B cell (primary cell): Measurements from ENCODE around the gene CBLIF. TPM values are rescaled to one million over a fixed set of nuclear protein-coding genes. Genes with fewer than 3 reads are reported as not detected.
"Not testable (repeated sequence)": the region's sequence is repeated elsewhere in the genome, so short reads cannot be mapped to it uniquely, and the experiment has no call there.

Experiments used
- ATAC-seq: fragments of 200-7000 bp; cut with Tn5 transposase; one replicate; pipeline ENCODE4 v1.10.0; 2021; ENCODE audit warnings: low read depth, mild to moderate bottlenecking, moderate number of reproducible peaks, moderate library complexity
- CTCF ChIA-PET: fragments of 350-600 bp; sonication (Branson Sonifier 250); formaldehyde crosslinking; loops from one replicate; lab custom pipeline; 2021; ENCODE audit warnings: antibody characterized with exemption, inconsistent platforms; lab: Charles Lee
- POLR2A ChIA-PET: fragments of 350-600 bp; sonication (Branson Sonifier 250); formaldehyde crosslinking; loops from one replicate; lab custom pipeline; 2021; ENCODE audit warnings: antibody characterized with exemption; lab: Charles Lee
- DNase-seq: peaks from one replicate; pipeline ENCODE4 v3.0.0; 2013
- H2AFZ ChIP-seq: 2 replicates; pipeline ENCODE4 v1.6.1; 2012; ENCODE audit warnings: mild to moderate bottlenecking, low read depth, low read length; ENCODE audit not compliant: insufficient read depth, poor library complexity, severe bottlenecking
- H3K27ac ChIP-seq, 2 donors: 1 replicate in 1 of 2; 2 replicates in 1 of 2; pipeline ENCODE4 v1.5.1; 2012 to 2013; ENCODE audit warnings: low read length in 2 of 2, mild to moderate bottlenecking in 2 of 2, moderate library complexity in 1 of 2
- H3K27me3 ChIP-seq, 4 experiments: fragments of 200-600 bp in 1 of 4; sonication (generic) in 1 of 4; replicated peaks in 1 of 4; 1 replicate in 2 of 4; 2 replicates in 2 of 4; pipeline versions ENCODE4 v1.6.1 to v1.7.0; 2013 to 2016; ENCODE audit warnings: low read length in 3 of 4, mild to moderate bottlenecking in 2 of 4, mixed read lengths in 1 of 4, moderate library complexity in 1 of 4; ENCODE audit not compliant: insufficient read depth in 4 of 4, control insufficient read depth in 3 of 4; ENCODE audit errors: control extremely low read depth in 1 of 4
- H3K36me3 ChIP-seq, 2 experiments: replicated peaks in 1 of 2; 1 replicate in 1 of 2; 2 replicates in 1 of 2; pipeline versions ENCODE4 v1.6.1 to v1.7.1; 2013; ENCODE audit warnings: low read length in 1 of 2; ENCODE audit not compliant: insufficient read depth in 2 of 2, control insufficient read depth in 1 of 2; ENCODE audit errors: control extremely low read depth in 1 of 2, extremely low read depth in 1 of 2
- H3K4me1 ChIP-seq, 2 donors: fragments of 200-600 bp in 1 of 2; sonication (generic) in 1 of 2; 1 replicate in 1 of 2; 2 replicates in 1 of 2; pipeline versions ENCODE4 v1.5.1 to v1.6.1; 2013 to 2017; ENCODE audit warnings: low read length in 2 of 2; ENCODE audit not compliant: control insufficient read depth in 2 of 2, insufficient read depth in 2 of 2
- H3K4me2 ChIP-seq: replicated peaks from 2 replicates; pipeline ENCODE3; 2012; ENCODE audit warnings: mild to moderate bottlenecking, low read depth, low read length; ENCODE audit not compliant: poor library complexity, severe bottlenecking
- H3K4me3 ChIP-seq, 5 experiments: fragments of 200-600 bp in 1 of 5; sonication (generic) in 1 of 5; 1 replicate in 3 of 5; 2 replicates in 2 of 5; pipeline versions ENCODE4 v1.5.1 to v1.7.0; 2011 to 2016; ENCODE audit warnings: low read length in 4 of 5, mild to moderate bottlenecking in 4 of 5, low read depth in 2 of 5, control low read depth in 1 of 5, moderate library complexity in 1 of 5; ENCODE audit not compliant: insufficient read depth in 1 of 5; ENCODE audit errors: control extremely low read depth in 1 of 5, extremely low read depth in 1 of 5
- H3K79me2 ChIP-seq: fragments of 200-600 bp; sonication (generic); one replicate; pipeline ENCODE4 v1.6.0; 2016; ENCODE audit warnings: low read length; ENCODE audit not compliant: control insufficient read depth, insufficient read depth
- H3K9ac ChIP-seq: fragments of 200-600 bp; sonication (generic); 2 replicates; pipeline ENCODE4 v1.6.1; 2017; ENCODE audit warnings: mild to moderate bottlenecking, low read length, moderate library complexity
- H3K9me3 ChIP-seq, 3 donors: one replicate each; pipeline versions ENCODE4 v1.6.1 to v1.7.1; 2013; ENCODE audit warnings: low read length in 2 of 3; ENCODE audit not compliant: control insufficient read depth in 2 of 3, insufficient read depth in 1 of 3; ENCODE audit errors: control extremely low read depth in 1 of 3
- H4K20me1 ChIP-seq: 2 replicates; pipeline ENCODE4 v1.6.0; 2012; ENCODE audit warnings: mild to moderate bottlenecking, low read length; ENCODE audit not compliant: insufficient read depth, control insufficient read depth, poor library complexity, severe bottlenecking
- H3K27ac Mint-ChIP-seq: one replicate; pipeline ENCODE4 v1.8.0; 2021; ENCODE audit warnings: mixed read lengths
- H3K27me3 Mint-ChIP-seq: one replicate; pipeline ENCODE4 v1.8.0; 2021; ENCODE audit warnings: mixed read lengths
- H3K4me1 Mint-ChIP-seq: one replicate; pipeline ENCODE4 v1.8.0; 2021; ENCODE audit warnings: mixed read lengths
- H3K4me3 Mint-ChIP-seq: one replicate; pipeline ENCODE4 v1.8.0; 2021; ENCODE audit warnings: mixed read lengths
- H3K9me3 Mint-ChIP-seq: one replicate; pipeline ENCODE4 v1.8.0; 2022; ENCODE audit warnings: mixed read lengths; ENCODE audit not compliant: insufficient read depth
- CTCF ChIP-seq: fragments of 200-600 bp; IDR thresholded peaks from one replicate; pipeline ENCODE4 v1.8.0; 2022; ENCODE audit warnings: antibody characterized with exemption, mild to moderate bottlenecking
- EZH2 ChIP-seq: IDR thresholded peaks from 2 replicates; pipeline ENCODE4 v1.6.1; 2012; ENCODE audit warnings: borderline replicate concordance, low read depth, mild to moderate bottlenecking, moderate library complexity, low read length; ENCODE audit not compliant: insufficient read depth, poor library complexity, severe bottlenecking
- WGBS: methylation state at CpG from one replicate; pipeline ENCODE4 v1.1.5; 2013; ENCODE audit warnings: missing lambda C conversion rate; ENCODE audit not compliant: insufficient coverage; 5-methylcytosine and 5-hydroxymethylcytosine counted together
- intact Hi-C: fragments of 100-400 bp; cut with micrococcal nuclease; formaldehyde crosslinking; loops from one replicate; pipeline ENCODE4 v1.10.0; 2022
- polyA plus RNA-seq: library from polyadenylated mRNA; depleted of rRNA; stranded (reverse); fragments of >200 nt; gene quantifications from 2 replicates; pipeline ENCODE4 v1.2.3, GENCODE V29; 2012
- total RNA-seq, 2 donors: library from RNA; stranded (reverse); fragments of 120-200 nt in 1 of 2; gene quantifications; 1 replicate in 1 of 2; 2 replicates in 1 of 2; pipeline versions ENCODE4 v1.2.3 to v1.2.4, GENCODE V29; 2013 to 2022

Gene CBLIF
- total and polyA plus RNA-seq, 2 donors (not counting 1 experiment from before 2014, with no cell fraction given), result not detected

DNA sequence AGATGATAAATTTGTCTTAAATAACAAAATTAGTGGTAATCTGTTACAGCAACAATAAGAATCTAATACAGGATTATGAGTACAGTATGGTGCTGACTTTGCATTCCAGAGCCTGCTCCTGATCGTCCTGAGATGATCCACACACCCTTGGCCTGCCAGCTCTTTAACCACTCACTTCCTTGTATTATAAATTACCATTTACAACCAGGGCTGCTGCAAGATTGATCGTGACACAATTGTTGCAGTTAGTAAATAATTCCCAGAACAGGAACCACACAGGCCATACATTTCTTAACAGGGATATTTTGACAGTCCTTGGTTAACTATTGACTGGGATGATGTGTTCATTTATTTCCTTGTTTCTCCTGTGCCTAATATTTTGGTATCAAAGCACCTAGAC lies 3.8 kb upstream of the CBLIF start:
- CTCF ChIA-PET, result no interaction called here

DNA sequence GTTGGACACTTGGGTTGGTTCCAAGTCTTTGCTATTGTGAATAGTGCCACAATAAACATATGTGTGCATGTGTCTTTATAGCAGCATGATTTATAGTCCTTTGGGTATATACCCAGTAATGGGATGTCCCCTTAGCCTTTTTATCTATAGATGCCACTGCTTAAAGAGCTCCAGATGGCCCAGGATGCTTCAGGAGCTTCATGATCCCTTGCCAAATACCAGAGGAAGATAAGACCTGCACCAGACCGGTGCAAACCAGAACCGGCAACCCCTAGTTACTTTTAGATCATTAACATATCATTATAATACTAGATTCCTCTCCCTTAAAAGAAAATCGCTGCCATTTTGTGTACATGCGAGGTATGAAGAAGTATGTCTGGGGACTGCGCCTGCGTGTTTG lies 3.1 kb upstream of the CBLIF start:
- H3K27ac Mint-ChIP-seq, H3K27ac ChIP-seq, H3K9me3 ChIP-seq, H4K20me1 ChIP-seq, CTCF ChIA-PET, H2AFZ ChIP-seq, H3K4me1 Mint-ChIP-seq, H3K4me1 ChIP-seq, POLR2A ChIA-PET, ATAC-seq, H3K4me2 ChIP-seq, H3K36me3 ChIP-seq, H3K4me3 Mint-ChIP-seq, DNase-seq, H3K27me3 ChIP-seq, intact Hi-C loops, H3K9me3 Mint-ChIP-seq, H3K79me2 ChIP-seq, H3K4me3 ChIP-seq, H3K9ac ChIP-seq: not testable (repeated sequence)
- WGBS, result 100% methylated on average over 2 of the region's 6 CpGs
- peaks cover 13% of the 10 kb centered on the region for H3K27me3 Mint-ChIP-seq

More for the DNA sequence above, 3.8 kb upstream of the CBLIF start:
- TF ChIP-seq EZH2, result no peak
- TF ChIP-seq CTCF, result no peak
- Histone ChIP-seq H3K9me3 (peaks cover 0 to 3% (median 0%) of the 10 kb centered on the region in 3 donors), H3K27ac (no peak overlapping the region), H2AFZ (no peak overlapping the region), H3K4me1 (no peaks in the 10 kb centered on the region), H4K20me1 (no peaks in the 10 kb centered on the region), H3K4me3 (no peak overlapping the region), H3K27me3 (no peaks in the 10 kb centered on the region), H3K9ac (no peak overlapping the region), H3K36me3 (no peaks in the 10 kb centered on the region), H3K79me2 (no peaks in the 10 kb centered on the region), H3K4me2 (no peak overlapping the region)
- H3K4me3 Mint-ChIP-seq, result no peak overlapping the region
- POLR2A ChIA-PET, result no interaction called here
- H3K9me3 Mint-ChIP-seq, result no peaks in the 10 kb centered on the region
- peaks cover 15% of the 10 kb centered on the region for H3K27me3 Mint-ChIP-seq
- ATAC-seq (no peak), DNase-seq (no peak)
- WGBS, result no CpG with 5 or more reads among the region's 2 CpGs
- H3K4me1 Mint-ChIP-seq, result no peaks in the 10 kb centered on the region
- H3K27ac Mint-ChIP-seq, result no peak overlapping the region
- intact Hi-C loops, result no loop called here
